Spleen (tissue), 11 donors: Measurements from ENCODE around the gene ARHGAP24. TPM values are rescaled to one million over a fixed set of nuclear protein-coding genes. Genes with fewer than 3 reads are reported as not detected.
A peak's percentile ranks its signal among the peaks of the same experiment; 100 is the strongest.

Source experiments
- DNase-seq: peaks from one replicate; pipeline ENCODE4 v3.0.0-alpha.2; 2020
- H3K27ac ChIP-seq, 8 donors: fragments of 200-600 bp; sonication (generic) in 7 of 8; 1 replicate in 4 of 8; 2 replicates in 4 of 8; pipeline versions ENCODE4 v1.5.0 to v1.8.0; 2016 to 2021; ENCODE audit warnings: inconsistent platforms in 4 of 8, mild to moderate bottlenecking in 4 of 8, moderate library complexity in 1 of 8
- H3K27me3 ChIP-seq, 7 donors: fragments of 200-600 bp; sonication (generic) in 6 of 7; replicated peaks in 1 of 7; 1 replicate in 4 of 7; 2 replicates in 3 of 7; pipeline versions ENCODE4 v1.5.0 to v1.8.0; 2016 to 2021; ENCODE audit warnings: inconsistent platforms in 3 of 7, mild to moderate bottlenecking in 1 of 7
- H3K36me3 ChIP-seq, 6 donors: fragments of 200-600 bp; sonication (generic) in 5 of 6; 1 replicate in 4 of 6; 2 replicates in 2 of 6; pipeline versions ENCODE4 v1.5.0 to v1.8.0; 2016 to 2021; ENCODE audit warnings: inconsistent platforms in 2 of 6
- H3K4me1 ChIP-seq, 6 donors: fragments of 200-600 bp; sonication (generic) in 5 of 6; 1 replicate in 3 of 6; 2 replicates in 3 of 6; pipeline versions ENCODE4 v1.5.0 to v1.8.0; 2016 to 2021; ENCODE audit warnings: inconsistent platforms in 3 of 6
- H3K4me3 ChIP-seq, 8 donors: fragments of 200-600 bp; sonication (generic) in 7 of 8; 1 replicate in 4 of 8; 2 replicates in 4 of 8; pipeline versions ENCODE4 v1.5.0 to v1.8.0; 2016 to 2021; ENCODE audit warnings: inconsistent platforms in 4 of 8, mild to moderate bottlenecking in 4 of 8, moderate library complexity in 2 of 8
- H3K9me3 ChIP-seq, 8 donors: fragments of 200-600 bp; sonication (generic) in 7 of 8; 1 replicate in 4 of 8; 2 replicates in 4 of 8; pipeline versions ENCODE4 v1.5.0 to v1.8.0; 2016 to 2021; ENCODE audit warnings: inconsistent platforms in 4 of 8
- POLR2A ChIP-seq, 3 donors: fragments of 450-650 bp; IDR thresholded peaks; one replicate each; pipeline ENCODE4 v1.5.1; 2017; ENCODE audit warnings: antibody characterized with exemption in 3 of 3, mild to moderate bottlenecking in 1 of 3
- POLR2AphosphoS5 ChIP-seq, 3 donors: sonication (generic); formaldehyde crosslinking; IDR thresholded peaks; one replicate each; pipeline ENCODE4 v1.5.1; 2017; ENCODE audit warnings: antibody characterized with exemption in 3 of 3
- WGBS, 5 donors: extraction: QIAGEN DNeasy Blood & Tissue Kit in 3 of 5; methylation state at CpG; one replicate each; pipeline versions ENCODE4 v1.1.5 to v1.1.7; 2013 to 2018; 5-methylcytosine and 5-hydroxymethylcytosine counted together
- intact Hi-C: fragments of 100-400 bp; cut with DNase I; formaldehyde crosslinking; loops from one replicate; pipeline ENCODE4 v1.15.0; 2023; ENCODE audit warnings: low total_unique reads
- polyA plus RNA-seq, 3 donors: library from polyadenylated mRNA; stranded (reverse); fragments of 200-250 nt; gene quantifications; one replicate each; pipeline ENCODE4 v1.2.1, GENCODE V29; 2013
- total RNA-seq, 7 donors: library from RNA; depleted of rRNA in 3 of 7; stranded (reverse); fragments of >200 nt in 3 of 7; fragmentation: NEBNext Ultra II Directional in 4 of 7; extraction: Animal tissue kit (Norgen Biotek cat#: 25700) in 4 of 7; gene quantifications; one replicate each; pipeline versions ENCODE4 v1.1.0 to v1.2.1, GENCODE V29; 2016 to 2021
- TF ChIP-seq, protein P1 (sequence below), 11 experiments: fragments of 200-600 bp in 7 of 11; fragments of 450-650 bp in 4 of 11; sonication (generic) in 4 of 11; IDR thresholded peaks in 8 of 11; conservative IDR thresholded peaks in 3 of 11; 1 replicate in 7 of 11; 2 replicates in 4 of 11; pipeline versions ENCODE4 v1.4.0 to v1.8.0; 2016 to 2021; ENCODE audit warnings: antibody characterized with exemption in 11 of 11, inconsistent platforms in 4 of 11, mild to moderate bottlenecking in 1 of 11
- donor health status: healthy with polysubstance abuse.
- donor health status: DM: no; HTN: no; CAD: no; lungs with moderate emphysema.
- donor health status: DM: no; HTN: no; CAD: no.
- donor health status: Bipolar disorder and iron deficiency.
- donor health status: healthy.
- donor health status: DM: no; HTN: no; CAD: no.
- donor health status: DM: yes; HTN: yes; CAD: no.

Gene ARHGAP24
- total and polyA plus RNA-seq, 10 donors: 23.1 to 199 (median 130) TPM

DNA sequence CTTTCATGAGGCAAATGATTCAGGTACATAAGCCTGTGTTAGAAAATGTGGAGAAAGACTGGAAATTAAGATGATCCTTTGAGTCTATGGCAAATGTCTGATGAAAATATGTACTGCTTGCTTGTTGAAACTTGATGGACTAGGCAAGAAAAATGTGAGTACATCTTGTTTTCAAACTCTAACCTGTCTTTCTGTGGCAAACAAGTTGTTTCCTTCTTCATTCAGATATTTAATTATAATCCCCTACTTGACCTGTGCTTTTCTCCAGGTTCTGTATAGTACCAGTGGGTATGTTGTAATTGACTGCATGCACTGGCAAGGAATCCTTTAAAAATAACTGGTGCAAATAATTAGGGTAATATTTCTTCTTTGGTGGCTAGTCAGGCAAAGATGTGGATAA is 136.7 kb downstream of the ARHGAP24 start:
- Histone ChIP-seq H3K36me3 (peaks cover 0 to 12% (median 0%) of the 10 kb centered on the region in 6 donors), H3K4me1 (peaks cover 0 to 41% (median 9%) of the 10 kb centered on the region in 6 donors), H3K4me3 (no peak overlapping the region), H3K27me3 (no peaks in the 10 kb centered on the region), H3K9me3 (peaks cover 0 to 5% (median 0%) of the 10 kb centered on the region in 8 donors), H3K27ac (peak overlapping the region in 4 of 8 donors; percentile 3 to 71 (median 18))
- no peak for DNase-seq
- TF ChIP-seq POLR2AphosphoS5 (IDR thresholded peaks at IDR 0.05): no peak
- TF ChIP-seq, protein P1, sequence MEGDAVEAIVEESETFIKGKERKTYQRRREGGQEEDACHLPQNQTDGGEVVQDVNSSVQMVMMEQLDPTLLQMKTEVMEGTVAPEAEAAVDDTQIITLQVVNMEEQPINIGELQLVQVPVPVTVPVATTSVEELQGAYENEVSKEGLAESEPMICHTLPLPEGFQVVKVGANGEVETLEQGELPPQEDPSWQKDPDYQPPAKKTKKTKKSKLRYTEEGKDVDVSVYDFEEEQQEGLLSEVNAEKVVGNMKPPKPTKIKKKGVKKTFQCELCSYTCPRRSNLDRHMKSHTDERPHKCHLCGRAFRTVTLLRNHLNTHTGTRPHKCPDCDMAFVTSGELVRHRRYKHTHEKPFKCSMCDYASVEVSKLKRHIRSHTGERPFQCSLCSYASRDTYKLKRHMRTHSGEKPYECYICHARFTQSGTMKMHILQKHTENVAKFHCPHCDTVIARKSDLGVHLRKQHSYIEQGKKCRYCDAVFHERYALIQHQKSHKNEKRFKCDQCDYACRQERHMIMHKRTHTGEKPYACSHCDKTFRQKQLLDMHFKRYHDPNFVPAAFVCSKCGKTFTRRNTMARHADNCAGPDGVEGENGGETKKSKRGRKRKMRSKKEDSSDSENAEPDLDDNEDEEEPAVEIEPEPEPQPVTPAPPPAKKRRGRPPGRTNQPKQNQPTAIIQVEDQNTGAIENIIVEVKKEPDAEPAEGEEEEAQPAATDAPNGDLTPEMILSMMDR (IDR thresholded peaks at IDR 0.05 in 8 of 11, conservative IDR thresholded peaks at IDR 0.05 in 3 of 11): no peak
- no peak for TF ChIP-seq POLR2A (IDR thresholded peaks at IDR 0.05)
- intact Hi-C loops: no loop called here

DNA sequence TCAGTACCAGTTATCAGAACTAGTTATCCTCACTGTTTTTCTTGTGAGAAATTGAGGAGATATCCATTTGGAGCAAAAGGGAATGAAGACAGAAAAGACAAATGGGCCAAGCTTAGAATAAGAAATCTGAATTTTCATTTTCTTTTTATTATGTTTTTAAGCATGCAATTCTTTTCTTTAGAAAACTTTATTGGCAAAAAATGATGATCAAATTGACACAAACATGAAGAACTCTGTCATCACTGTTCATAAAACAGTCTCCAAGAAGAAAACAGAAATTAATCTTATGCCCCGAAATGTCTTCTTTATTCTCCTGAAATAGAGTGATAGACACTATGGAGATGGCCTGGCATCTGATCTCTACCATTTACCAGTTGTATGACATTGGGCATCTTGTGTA is 139.0 kb downstream of the ARHGAP24 start:
- intact Hi-C loops: no loop called here
- DNase-seq: no peak
- peaks cover 0 to 21% (median 4%) of the 10 kb centered on the region in 6 donors for H3K4me1 ChIP-seq
- H3K27me3 ChIP-seq: no peaks in the 10 kb centered on the region
- TF ChIP-seq, protein P1 (IDR thresholded peaks at IDR 0.05 in 8 of 11, conservative IDR thresholded peaks at IDR 0.05 in 3 of 11): no peak
- TF ChIP-seq POLR2AphosphoS5 (IDR thresholded peaks at IDR 0.05) (no peak), POLR2A (IDR thresholded peaks at IDR 0.05) (no peak)
- H3K27ac ChIP-seq: no peak overlapping the region
- H3K4me3 ChIP-seq: no peak overlapping the region
- H3K36me3 ChIP-seq: peaks cover 0 to 12% (median 0%) of the 10 kb centered on the region in 6 donors
- WGBS, 5 donors: 84 to 95% (median 89%) methylated on average over 1 of the region's 1 CpG
- peaks cover 0 to 5% (median 0%) of the 10 kb centered on the region in 8 donors for H3K9me3 ChIP-seq

GRCh38 chr4:85615952-85616351 is 141.0 kb downstream of the ARHGAP24 start:
- WGBS, 5 donors: 70 to 91% (median 78%) methylated on average over 2 of the region's 2 CpGs
- Histone ChIP-seq H3K4me1 (peaks cover 0 to 19% (median 2%) of the 10 kb centered on the region in 6 donors), H3K4me3 (no peak overlapping the region), H3K9me3 (peaks cover 0 to 10% (median 1%) of the 10 kb centered on the region in 8 donors), H3K36me3 (peaks cover 0 to 12% (median 0%) of the 10 kb centered on the region in 6 donors), H3K27ac (peak overlapping the region in 2 of 8 donors; percentile 16 to 19), H3K27me3 (no peaks in the 10 kb centered on the region)
- intact Hi-C loops: no loop called here
- TF ChIP-seq POLR2A (IDR thresholded peaks at IDR 0.05) (no peak), POLR2AphosphoS5 (IDR thresholded peaks at IDR 0.05) (no peak)
- TF ChIP-seq, protein P1 (IDR thresholded peaks at IDR 0.05 in 8 of 11, conservative IDR thresholded peaks at IDR 0.05 in 3 of 11): no peak
- DNase-seq: no peak

GRCh38 chr4:85617202-85617601 is 142.3 kb downstream of the ARHGAP24 start:
- Histone ChIP-seq H3K27me3 (no peaks in the 10 kb centered on the region), H3K4me3 (no peak overlapping the region), H3K4me1 (peaks cover 0 to 11% (median 0%) of the 10 kb centered on the region in 6 donors), H3K27ac (no peak overlapping the region), H3K36me3 (peaks cover 0 to 12% (median 0%) of the 10 kb centered on the region in 6 donors), H3K9me3 (peaks cover 0 to 10% (median 5%) of the 10 kb centered on the region in 8 donors)
- 80 to 89% (median 82%) methylated on average over 3 of the region's 3 CpGs for WGBS, 5 donors
- intact Hi-C loops: no loop called here
- no peak for TF ChIP-seq POLR2AphosphoS5 (IDR thresholded peaks at IDR 0.05)
- TF ChIP-seq, protein P1 (IDR thresholded peaks at IDR 0.05 in 8 of 11, conservative IDR thresholded peaks at IDR 0.05 in 3 of 11): no peak
- TF ChIP-seq POLR2A (IDR thresholded peaks at IDR 0.05): no peak
- no peak for DNase-seq
